Measurements from ENCODE around the gene BBS7.

BBS7 gene, protein sequence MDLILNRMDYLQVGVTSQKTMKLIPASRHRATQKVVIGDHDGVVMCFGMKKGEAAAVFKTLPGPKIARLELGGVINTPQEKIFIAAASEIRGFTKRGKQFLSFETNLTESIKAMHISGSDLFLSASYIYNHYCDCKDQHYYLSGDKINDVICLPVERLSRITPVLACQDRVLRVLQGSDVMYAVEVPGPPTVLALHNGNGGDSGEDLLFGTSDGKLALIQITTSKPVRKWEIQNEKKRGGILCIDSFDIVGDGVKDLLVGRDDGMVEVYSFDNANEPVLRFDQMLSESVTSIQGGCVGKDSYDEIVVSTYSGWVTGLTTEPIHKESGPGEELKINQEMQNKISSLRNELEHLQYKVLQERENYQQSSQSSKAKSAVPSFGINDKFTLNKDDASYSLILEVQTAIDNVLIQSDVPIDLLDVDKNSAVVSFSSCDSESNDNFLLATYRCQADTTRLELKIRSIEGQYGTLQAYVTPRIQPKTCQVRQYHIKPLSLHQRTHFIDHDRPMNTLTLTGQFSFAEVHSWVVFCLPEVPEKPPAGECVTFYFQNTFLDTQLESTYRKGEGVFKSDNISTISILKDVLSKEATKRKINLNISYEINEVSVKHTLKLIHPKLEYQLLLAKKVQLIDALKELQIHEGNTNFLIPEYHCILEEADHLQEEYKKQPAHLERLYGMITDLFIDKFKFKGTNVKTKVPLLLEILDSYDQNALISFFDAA

DNA sequence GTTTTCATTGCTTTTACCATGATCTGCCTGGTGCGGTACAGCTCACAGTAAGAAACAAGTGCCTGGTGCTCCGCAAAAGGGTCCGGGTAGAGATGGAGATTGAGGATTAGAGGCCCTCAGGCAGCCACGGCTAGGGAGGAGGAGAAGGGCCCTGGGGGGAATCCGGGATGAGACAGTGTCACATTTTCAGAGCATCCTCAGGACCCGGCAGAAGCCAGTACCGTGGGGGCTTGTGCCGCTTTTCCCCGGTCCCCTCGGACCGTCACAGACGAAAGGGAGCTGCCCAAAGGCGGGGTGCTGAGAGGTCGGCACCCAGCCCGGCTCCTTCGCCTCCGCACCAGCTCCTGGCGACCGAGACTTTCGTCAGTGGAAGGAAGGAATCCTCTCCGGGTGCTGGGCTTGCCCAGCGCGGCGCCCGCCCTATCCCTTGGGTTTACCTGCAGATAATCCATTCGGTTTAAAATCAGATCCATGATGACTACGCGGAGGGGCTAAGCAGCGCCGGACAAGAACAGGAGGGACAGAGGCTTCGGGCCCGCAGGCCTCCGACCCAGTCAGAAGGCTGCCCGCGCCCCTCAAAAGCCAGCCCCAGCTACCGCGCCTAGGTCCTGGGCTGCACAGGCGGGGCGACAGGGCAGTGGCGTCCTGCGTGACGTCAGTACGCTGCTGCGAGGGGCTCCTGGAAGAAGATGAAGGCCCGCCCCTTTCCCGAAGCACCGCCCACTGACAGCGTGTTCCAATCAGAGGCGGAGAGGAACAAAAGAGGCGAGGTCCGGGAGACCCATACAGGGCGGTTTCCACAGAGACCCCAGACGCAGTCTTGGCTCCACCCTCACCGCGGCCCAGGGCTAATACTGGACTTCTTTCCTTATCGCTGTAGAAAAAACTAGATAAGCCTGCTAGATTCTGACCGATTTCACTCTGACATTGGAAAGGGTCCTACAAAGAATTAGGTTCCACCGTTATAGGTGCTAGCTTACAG lies at the start of gene BBS7:
Gene BBS7, minus strand, starts transcription at position 634 of the 982 bp plus-strand sequence. Its CDS starts 161 bp downstream, at position 473.
- POLR2A ChIA-PET (ENCODE audit: low non-redundant PET) = no interaction called here
- peak; percentile 94 for DNase-seq (ENCODE audit: low spot score)
- CTCF ChIA-PET = interaction anchor here (0.6 to 1.1 kb wide), 4 partner anchors 43 to 483 kb away, joined by 3 read pairs; no protein-coding TSS in a partner anchor
- peak within 1 kb of the TSS; percentile 77 for H3K27ac ChIP-seq
- TF ChIP-seq, protein P1, sequence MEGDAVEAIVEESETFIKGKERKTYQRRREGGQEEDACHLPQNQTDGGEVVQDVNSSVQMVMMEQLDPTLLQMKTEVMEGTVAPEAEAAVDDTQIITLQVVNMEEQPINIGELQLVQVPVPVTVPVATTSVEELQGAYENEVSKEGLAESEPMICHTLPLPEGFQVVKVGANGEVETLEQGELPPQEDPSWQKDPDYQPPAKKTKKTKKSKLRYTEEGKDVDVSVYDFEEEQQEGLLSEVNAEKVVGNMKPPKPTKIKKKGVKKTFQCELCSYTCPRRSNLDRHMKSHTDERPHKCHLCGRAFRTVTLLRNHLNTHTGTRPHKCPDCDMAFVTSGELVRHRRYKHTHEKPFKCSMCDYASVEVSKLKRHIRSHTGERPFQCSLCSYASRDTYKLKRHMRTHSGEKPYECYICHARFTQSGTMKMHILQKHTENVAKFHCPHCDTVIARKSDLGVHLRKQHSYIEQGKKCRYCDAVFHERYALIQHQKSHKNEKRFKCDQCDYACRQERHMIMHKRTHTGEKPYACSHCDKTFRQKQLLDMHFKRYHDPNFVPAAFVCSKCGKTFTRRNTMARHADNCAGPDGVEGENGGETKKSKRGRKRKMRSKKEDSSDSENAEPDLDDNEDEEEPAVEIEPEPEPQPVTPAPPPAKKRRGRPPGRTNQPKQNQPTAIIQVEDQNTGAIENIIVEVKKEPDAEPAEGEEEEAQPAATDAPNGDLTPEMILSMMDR (conservative IDR thresholded peaks at IDR 0.05; ENCODE audit: low read depth) = no peak

DNA sequence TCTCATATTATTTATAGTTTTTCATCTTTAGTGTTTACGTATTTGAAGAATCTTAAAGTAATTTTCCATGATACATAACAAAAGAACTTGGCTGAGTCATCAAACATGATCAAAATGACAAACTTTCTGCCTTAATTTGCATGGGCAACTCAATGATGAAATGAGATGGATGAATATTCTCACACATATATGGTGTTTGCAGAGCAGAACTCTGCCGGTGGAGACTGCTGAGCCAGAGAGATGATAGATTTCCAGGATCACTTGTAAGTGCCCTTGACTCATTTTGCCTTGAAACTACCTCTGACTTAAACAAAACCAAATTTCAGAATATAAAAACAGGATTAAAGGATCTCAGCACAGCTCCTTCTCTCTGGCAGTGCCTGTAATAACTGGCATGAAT lies 43.4 kb upstream of the BBS7 start:
- POLR2A ChIA-PET (ENCODE audit: low non-redundant PET) = no interaction called here
- TF ChIP-seq, protein P1 (conservative IDR thresholded peaks at IDR 0.05; ENCODE audit: low read depth) = no peak
- H3K27ac ChIP-seq = no peak overlapping the region
- DNase-seq (ENCODE audit: low spot score) = no peak
- CTCF ChIA-PET = no interaction called here

DNA sequence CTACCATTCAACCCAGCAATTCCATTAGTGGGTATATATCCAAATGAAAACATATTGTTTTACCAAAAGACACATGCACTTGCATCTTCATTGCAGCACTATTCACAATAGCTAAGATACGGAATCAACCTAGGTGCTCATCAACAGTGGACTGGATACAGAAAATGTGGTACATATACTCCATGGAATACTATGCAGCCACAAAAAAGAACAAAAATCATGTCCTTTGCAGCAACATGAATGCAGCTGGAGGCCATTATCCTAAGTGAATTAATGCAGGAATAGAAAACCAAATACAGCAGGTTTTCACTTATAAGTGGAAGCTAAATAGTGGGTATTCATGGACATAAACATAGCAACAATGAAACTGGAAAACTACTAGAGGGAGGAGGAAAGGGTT lies 38.1 kb upstream of the BBS7 start:
- H3K27ac ChIP-seq = no peak overlapping the region
- ChIA-PET POLR2A (ENCODE audit: low non-redundant PET) (no interaction called here), CTCF (no interaction called here)
- no peak for DNase-seq (ENCODE audit: low spot score)
- TF ChIP-seq, protein P1 (conservative IDR thresholded peaks at IDR 0.05; ENCODE audit: low read depth) = no peak

DNA sequence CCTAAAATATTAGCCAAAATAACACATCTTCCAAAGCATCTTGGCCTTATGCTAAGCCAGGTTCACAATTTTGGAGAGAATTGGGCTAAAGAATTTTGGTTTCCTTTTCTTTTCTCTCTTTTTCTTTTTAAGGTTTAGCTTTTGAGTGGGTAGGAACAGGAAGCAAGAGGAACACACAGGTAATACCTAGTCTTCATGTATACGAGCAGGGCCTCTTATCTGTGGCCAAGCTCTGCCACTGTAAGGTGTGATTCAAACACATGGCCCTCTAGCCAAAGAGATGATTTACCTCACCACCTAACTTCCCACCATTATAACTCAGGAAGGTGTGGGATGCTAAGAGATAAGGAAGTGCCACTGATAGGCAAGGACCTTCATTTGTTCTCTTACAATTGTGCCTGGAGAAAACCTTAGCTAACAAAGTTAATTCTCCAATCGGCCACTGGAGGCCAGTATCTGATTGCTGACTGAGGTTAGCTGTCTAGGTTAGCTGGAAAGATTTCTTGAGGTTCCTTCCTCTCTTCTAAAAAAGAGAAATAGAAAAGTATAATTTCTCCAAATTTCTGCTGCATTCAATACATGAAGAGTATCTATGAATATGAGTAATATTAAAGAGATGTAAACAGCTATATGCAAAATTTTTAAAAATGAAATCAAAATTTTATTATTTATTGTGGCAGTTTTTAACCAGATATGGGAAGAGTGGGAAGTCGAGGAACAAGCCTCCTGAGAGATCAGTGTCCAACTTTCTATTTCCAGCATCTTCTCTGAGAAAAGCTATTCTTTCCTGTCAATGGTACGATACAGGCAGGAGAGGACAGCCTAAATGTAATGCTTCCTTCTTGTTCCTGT lies 30.1 kb upstream of the BBS7 start:
- CTCF ChIA-PET = interaction anchor here (0.6 to 1.1 kb wide), 9 partner anchors 9 to 1012 kb away, joined by 3 to 12 read pairs (median 3); no protein-coding TSS in a partner anchor
- peak; percentile 55 for DNase-seq (ENCODE audit: low spot score)
- TF ChIP-seq, protein P1 (conservative IDR thresholded peaks at IDR 0.05; ENCODE audit: low read depth) = peak; percentile 83
- no peak overlapping the region for H3K27ac ChIP-seq
- POLR2A ChIA-PET (ENCODE audit: low non-redundant PET) = no interaction called here

DNA sequence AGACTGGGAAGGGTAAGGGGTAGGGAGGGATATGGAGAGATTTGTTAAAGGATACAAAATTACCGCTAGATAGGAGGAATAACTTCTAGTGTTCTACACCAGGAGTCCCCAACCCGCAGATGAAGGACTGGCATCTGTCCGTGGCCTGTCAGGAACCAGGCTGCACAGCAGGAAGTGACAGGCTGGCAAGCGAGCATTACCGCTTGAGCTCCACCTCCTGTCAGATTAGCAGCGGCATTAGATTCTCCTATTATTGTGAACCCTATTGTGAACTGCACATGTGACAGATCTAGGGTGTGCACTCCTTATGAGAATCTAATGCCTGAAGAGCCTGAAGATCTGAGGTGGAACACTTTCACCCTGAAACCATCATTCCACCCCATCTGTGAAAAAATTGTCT lies 27.9 kb upstream of the BBS7 start:
- CTCF ChIA-PET = interaction anchor here (0.6 kb wide), 1 partner anchor 464 kb away, joined by 3 read pairs; no protein-coding TSS in a partner anchor
- TF ChIP-seq, protein P1 (conservative IDR thresholded peaks at IDR 0.05; ENCODE audit: low read depth) = no peak
- DNase-seq (ENCODE audit: low spot score) = no peak

More for the DNA sequence above, 27.9 kb upstream of the BBS7 start:
- POLR2A ChIA-PET (ENCODE audit: low non-redundant PET) = no interaction called here
- no peak overlapping the region for H3K27ac ChIP-seq

Data from RWPE1 (cell line).